Measurements from ENCODE around the gene LTF.
"Not testable (repeated sequence)": the region's sequence is repeated elsewhere in the genome, so short reads cannot be mapped to it uniquely, and the experiment has no call there.

The LTF gene

DNA sequence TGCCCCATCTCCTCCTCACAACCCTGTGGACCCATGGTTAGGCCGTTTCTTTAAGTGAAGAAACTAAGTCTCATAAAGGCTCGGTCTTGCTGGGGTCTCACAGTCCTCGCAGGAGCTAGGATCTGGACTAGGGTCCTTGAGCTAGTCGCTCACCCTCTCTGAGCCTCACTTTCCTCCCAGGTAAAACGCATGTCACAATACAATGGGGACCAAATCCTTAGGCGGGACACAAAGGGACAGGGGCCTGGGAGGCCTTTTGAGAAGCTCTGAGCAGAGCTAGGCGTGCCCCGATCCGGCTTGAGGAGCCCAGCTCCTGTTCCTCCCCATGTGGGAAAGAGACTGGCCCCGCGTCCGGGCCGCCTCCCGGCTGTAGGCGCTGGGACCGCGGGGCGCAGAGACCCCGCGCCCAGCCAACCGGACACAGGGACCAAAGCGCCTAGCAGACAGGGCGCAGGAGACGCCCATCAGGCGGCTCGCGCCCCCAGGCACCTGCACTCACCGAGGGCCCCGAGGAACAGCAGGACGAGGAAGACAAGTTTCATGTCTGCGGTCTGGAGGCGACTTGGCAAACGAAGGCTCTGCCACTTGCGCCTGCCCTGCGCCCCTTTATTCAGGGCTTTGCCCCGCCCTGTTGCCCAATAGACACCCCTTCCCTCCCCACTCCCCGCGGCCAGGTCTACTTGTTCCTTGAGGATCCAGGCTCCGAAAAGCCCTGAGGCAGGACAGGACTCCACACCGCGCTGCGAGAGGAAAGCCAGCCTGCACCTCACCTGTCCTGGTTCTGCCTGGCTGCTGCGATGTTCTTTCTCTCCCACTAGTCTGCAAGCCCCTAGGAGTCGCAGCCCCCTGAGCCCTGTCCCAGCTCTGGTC, at the start of gene LTF:
Gene LTF (minus strand): TSS at position 580 of the 870 bp plus-strand sequence. CDS start 38 bp downstream, at position 542.
- DNase-seq (ENCODE audit: low read depth, low spot score) = no peak

DNA sequence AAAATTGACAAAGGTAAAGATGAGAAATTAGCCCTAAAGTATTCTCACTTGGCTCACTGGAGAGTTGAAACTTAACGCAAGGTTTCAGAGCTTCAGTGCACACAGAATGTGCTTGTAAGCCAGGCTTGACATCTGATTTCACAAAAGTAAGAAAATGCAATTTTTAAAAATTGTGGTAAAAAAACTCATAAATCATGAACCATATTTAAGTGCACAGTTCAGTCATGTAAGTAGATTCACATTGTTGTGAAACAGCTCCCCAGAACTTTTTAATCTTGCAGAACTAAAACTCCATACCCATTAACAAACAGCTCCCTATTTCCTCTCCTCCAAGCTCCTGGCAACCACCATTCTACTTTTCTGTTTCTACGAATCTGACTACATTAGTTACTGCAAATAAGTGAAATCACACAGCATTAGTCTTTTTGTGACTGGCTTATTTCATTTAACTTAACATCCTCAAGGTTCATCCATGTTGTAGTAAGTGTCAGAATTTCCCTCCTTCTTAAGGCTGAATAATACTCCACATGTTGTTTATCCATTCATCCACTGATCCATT, 47.6 kb upstream of the LTF start:
- DNase-seq (ENCODE audit: low read depth, low spot score) = no peak

DNA sequence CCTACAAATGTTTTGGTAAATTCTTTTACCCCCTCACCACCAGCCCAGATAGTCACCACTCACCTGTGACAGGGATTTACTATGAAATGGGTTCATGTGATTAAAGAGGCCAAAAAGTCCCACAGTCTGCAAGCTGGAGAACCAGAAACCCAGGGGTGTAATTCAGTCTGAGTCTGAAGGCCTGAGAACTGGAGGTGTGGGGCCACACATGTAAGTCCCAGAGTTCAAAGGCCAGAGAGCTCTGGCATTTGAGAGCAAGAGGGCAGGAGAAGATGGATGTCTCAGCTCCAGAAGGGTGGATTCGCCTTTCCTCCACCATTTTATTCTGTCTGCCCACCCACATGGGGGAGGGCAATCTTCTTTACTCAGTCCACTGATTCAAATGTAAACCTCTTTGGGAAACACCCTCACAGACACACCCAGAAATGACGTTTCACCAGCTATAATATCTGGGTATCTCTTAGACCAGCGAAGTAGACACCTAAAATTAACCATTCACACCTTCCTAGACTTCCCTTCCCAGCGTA, 45.0 kb upstream of the LTF start:
- no peak for DNase-seq (ENCODE audit: low read depth, low spot score)

DNA sequence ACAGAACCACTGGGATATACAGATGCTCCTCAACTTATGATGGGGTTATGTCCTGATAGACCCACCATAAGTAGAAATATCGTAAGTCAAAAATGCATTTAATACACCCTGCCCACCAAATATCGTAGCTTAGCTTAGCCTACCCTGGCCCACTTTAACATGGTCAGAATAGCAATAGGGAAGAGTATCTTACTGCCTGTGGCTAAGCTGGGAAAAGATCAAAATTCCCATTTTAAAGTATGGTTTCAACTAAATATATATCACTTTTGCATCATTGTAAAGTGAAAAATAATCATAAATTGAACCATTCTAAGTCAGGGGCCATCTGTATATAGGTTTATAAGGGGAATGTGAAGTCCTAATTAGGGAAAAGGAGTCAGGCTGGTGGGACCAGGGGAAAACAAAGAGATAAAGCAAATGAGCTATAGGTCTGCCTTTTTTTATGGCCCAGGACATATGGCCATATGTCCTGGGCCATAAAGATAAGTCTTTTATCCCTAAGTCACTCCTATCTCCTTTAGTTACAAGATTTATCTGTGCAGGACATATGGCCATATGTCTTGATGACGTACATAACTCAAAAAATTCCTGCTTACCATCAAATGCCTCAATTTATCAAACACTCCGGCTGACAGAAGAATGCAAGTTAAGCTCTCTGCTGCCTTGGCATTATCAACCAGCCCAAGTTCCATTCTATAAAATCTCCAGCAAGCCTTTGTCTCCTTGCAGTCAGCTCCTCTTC, 44.3 kb upstream of the LTF start:
- no peak for DNase-seq (ENCODE audit: low read depth, low spot score)

DNA sequence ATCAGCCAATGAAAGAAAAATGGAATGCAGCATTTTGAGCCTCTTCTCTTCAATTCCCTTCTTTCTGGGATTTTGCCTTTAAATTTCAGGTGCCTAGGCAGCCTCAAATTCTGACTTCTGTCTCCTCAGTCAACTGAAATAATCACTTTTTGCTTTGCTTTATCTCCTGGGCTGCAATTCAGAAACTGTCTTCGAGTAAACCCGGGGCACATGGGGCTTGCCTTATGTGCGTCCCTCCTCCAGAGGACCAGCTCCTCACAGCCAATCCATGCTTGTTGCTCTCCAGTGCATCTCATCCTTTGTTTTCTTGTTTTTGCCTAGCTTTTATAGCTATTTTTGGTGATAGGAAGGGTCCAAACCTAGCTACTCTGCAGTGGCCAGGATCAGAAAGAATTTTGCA, 41.8 kb upstream of the LTF start:
- no peak for DNase-seq (ENCODE audit: low read depth, low spot score)

DNA sequence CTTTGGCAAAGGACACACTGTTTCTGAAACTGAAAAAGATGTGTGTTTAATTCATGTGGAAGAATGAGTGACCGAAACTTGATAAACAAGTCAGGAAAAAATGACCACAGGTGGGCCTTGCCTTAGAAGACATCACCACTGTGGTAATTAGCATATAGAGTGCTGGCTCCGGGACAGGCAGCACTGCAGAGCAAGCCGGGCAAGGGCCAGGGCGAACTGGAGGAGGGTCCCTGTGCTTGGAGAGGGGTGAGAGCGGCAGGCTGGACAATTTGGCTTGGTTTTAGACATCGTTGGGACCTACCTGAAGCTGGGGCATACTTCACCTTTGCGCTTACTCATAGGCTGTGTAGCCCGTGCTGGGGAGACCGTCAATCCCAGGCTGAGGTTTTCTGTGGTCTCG, 41.2 kb upstream of the LTF start:
- no peak for DNase-seq (ENCODE audit: low read depth, low spot score)

DNA sequence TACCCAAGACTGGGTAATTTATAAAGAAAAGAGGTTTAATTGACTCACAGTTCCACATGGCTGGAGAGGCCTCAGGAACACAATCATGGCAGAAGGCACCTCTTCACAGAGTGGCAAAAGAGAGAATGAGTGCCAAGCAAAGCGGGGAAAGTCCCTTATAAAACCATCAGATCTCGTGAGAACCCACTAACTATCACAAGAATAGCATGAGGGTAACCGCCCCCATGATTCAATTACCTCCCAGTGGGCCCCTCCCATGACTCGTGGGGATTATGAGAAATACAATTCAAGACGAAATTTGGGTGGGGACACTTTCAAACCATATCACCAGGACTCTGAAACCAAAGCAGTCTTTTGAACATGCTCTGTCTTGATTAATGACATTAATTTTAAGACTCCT, 40.1 kb upstream of the LTF start:
- DNase-seq (ENCODE audit: low read depth, low spot score) = no peak

DNA sequence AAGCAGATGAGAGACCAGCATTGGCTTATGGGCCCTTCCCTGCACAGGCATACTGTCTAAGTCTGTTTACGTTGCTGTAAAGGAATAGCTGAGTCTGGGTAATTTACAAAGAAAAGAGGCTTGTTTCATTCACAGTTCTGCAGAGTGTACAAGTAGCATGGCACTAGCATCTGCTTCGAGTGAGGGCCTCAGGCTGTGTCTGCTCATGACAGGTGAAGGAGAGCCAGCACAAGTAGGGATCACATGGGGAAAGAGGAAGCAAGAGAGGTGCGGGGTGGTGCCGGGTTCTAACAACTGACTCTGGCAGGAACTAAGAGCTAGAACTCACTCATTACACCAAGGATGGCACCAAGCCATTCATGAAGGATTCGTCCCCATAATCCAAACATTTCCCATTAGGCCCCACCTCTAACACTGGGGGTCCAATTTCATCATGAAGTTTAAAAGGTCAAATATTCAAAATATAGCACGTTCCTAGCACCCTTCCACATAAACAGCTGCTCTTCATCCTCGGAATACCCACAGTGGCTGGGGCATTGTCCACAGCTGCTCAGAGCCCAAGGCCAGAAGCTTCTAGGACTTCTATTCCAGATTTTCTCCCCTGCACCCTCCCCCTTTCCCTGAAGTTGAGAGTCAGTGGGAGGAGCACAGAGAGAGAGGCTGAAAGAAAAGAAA, 38.6 kb upstream of the LTF start:
- no peak for DNase-seq (ENCODE audit: low read depth, low spot score)

DNA sequence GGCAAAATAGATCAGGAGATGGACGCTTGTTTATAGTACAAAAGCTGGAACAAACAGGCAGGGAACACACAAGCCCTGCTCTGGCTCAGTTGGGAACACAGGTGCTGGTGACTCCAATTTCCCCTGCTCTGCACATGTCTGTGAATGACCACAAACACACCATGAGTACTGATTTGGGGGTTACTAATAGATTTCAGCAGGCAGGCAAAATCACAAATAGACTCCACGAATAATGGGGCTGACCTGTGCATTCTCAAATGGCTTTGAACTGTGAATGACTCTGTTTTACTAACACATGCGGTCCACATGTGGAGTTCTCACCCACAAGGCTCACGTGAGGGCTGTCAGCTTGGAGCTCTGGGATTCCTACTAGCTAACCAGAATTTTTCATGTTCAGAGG, 37.0 kb upstream of the LTF start:
- no peak for DNase-seq (ENCODE audit: low read depth, low spot score)

DNA sequence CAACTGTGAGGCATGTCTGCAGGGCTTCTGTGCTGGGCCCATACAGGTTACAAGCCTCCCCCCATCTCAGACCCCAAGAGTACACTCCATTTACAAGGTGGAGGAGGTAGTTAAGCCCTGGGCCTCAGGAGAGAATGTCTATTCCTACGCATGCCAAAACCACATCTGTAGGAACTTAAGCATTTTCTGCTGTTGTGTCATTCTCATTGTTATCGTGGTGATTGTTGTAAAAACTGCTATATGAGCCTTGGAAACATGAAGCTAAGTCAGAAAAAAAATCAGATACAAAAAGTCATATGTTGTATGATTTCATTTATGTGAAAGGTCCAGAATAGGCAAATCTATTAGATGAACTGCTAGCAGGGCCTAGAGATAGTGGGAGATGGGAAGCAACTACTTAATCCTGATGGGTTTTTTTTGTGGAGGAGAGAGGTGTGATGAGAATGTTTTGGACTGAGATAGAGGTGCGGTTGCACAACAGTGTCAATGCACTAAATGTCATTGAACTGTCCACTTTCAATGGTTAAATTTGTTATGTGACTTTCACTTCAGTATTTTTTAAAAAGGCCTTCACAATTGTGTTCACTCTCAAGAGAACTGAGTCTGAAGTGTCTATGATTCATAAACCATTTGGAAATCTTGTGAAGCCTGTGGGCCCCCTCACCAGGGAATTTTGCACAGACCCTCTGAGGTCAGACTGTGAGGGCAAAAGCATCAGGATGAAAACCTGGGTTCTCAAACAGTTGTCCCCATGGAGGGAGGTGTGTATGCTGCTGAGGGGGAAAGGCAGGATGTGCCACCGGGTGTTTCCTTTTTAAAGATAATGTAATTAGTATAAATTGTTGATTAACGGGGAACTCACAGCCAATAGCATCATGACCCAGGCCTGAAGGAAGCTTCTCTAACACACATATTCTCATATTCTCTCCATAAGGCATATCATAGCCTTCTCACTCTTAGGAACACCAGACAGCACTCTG, 36.2 kb upstream of the LTF start:
- DNase-seq (ENCODE audit: low read depth, low spot score) = no peak

DNA sequence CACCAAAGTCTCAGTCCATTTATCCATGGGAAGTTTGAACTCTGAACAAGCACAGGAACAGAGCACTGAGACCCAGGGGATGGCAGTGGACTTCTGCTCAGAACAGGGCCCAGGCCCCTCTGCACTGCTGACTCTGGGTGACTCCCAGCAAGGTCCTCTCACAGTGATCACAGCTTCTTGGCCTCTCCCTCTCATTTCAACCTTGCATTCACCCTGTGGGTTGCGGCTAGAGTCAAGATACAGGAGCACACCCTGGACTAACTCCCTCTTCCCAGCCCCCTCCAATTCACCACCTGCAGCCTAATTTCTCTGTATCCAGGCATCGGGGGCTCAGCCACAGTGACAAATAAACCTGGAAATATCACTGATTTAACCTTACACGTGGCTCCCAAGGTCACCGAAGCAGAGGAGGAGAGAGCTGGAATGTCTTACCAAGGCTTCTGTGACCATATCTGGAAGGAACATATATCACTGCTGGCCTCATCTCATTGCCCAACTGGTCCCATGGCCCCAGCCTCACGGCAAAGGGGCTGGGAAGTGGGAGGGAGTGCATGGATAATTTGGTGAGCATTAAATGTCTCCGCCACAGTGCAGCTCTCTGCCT, 34.3 kb upstream of the LTF start:
- no peak for DNase-seq (ENCODE audit: low read depth, low spot score)

DNA sequence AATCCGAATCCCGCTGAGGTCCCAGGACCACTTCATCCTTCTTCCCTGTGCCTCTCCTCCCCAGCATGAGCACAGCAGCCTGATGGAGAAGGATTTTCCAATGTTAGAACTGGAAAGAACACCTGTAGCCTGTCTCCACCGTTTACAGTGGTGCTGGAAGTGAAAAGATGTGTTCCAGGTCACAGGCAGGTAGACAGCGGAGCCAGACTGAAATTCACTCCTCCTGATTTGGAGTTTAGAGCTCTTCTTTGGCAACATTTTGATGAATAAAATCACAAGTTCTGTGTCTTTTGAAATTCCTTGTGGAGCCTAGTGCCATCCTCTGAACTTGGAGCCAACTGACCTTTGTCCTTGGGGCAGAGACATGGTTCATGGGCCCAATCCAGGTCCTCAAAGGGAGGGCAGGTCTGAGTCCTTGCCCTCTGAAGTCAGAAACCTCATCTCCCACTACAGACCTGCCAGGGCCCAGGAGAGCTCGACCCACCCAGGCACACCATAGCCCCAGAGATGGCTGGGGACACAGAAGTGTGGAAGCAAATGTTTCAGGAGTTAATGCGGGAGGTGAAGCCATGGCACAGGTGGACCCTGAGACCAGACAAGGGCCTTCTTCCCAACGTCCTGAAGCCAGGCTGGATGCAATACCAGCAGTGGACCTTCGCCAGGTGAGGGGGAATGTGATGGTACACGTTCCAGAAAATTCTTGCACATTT, 33.0 kb upstream of the LTF start, which contains the start of gene RTP3:
Gene RTP3 (plus strand): TSS at position 421 of the 710 bp plus-strand sequence. CDS start 87 bp downstream, at position 508.
- DNase-seq (ENCODE audit: low read depth, low spot score) = no peak

DNA sequence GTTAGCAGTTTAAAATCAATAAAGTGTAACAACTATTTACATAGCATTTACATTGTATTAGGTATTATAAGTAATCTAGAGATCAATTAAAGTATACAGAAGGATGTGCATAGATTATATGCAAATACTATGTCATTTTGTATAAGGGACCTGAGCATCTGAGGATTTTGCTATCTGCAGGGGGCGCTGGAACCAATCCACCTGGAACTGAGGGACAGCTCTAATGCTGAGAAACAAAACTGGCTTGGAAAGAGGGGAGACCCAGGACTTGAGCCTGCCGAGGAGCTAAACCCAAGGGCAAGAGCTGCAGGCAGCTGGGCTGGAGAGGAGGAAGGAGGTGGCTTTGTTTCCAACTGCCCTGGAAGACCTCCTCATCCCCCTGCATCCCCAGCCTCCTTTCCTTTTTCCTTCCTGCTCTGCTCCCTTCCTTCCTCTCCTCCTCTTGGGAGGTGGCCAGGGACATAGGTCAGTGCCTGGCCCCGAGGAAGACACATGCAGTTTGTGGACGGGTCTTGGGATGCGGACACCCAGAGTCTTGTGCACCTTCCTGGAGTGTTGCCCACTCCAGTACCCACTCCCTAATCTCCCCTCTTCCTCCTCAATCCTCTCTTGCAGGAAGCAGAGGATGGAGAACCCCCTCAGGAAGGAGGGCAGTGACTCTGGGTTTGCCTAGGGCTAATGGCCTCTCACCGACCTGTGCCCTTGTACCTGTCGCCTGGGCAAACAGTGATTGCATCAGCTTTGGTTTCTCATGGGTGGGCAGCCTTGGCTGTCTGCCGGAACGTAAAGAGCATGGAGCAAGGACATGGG, 32.2 kb upstream of the LTF start:
- no peak for DNase-seq (ENCODE audit: low read depth, low spot score)

DNA sequence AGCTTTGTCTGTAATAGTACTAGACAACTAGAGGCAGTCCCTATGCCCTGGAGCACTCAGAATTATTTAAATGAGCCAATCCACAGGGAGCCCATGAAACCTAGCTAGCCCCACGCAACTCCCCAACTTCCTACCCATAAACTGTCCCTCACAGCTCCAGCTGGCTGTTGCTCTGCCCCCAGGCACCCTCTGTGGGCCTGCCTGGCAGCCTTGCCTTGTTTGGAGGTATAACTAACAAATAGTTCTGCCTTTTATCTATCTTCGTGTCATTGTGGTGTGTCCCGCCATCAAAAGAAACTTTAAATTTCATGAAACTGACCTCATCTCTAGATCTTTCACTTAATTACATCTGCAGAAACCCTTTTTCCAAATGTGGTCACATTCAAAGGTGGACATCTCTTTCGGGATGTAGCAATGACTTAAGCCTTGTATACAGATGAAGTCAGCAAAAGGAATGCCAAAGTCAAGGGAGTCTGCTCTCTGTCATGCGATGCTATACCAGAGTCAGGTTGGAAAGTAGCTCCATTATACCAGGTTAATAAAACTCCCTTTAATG, 31.3 kb upstream of the LTF start:
- DNase-seq (ENCODE audit: low read depth, low spot score) = no peak

DNA sequence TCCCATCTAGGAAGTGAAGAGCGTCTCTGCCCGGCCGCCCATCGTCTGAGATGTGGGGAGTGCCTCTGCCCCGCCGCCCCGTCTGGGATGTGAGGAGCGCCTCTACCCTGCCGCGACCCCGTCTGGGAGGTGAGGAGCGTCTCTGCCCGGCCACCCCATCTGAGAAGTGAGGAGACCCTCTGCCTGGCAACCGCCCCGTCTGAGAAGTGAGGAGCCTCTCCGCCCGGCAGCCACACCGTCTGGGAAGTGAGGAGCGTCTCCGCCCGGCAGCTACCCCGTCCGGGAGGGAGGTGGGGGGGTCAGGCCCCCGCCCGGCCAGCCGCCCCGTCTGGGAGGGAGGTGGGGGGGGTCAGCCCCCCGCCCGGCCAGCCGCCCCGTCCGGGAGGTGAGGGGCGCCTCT, 29.8 kb upstream of the LTF start:
- not testable (repeated sequence) for DNase-seq (ENCODE audit: low read depth, low spot score)

DNA sequence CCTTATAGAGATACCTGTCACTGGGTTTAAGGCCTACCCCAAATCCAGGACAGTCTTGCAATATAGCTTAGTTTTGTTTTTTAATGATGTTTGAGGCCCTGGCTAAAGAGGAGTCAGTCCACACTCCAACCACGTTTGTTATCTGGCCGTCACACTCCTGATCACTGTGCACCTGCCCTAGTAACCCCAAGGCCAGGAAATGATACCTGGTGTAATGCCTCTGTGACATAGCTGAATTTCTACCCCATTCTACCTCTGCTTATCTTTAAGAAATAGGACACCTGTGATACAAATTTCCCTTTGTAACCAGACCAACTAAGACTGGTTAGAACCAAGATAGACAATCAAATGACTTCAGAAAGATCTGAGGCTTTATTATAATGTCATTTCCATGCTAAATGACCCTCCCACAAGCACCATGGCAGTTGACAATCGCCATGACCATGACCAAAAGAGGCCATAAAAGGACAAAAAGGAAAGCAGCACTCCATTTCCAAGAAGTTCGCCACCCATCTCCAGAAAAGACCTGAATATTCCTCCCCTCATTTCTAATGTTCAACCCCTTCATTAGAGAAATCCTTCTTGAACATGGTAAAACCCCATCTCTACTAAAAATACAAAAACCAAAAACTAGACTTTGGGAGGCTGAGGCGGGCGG, 28.3 kb upstream of the LTF start:
- no peak for DNase-seq (ENCODE audit: low read depth, low spot score)
